Activated CD4-positive, alpha-beta T cell treated with anti-CD3 and anti-CD28 coated beads, Interleukin-2, Interleukin-6, amounts not matched to agents 100 ng/mL and 50 ng/mL, durations not matched to agents 16 hours and 8 hours (primary cell): Measurements from ENCODE around the gene ATG7.
A peak's percentile ranks its signal among the peaks of the same experiment; 100 is the strongest.

ENCODE experiments used
- DNase-seq: peaks from one replicate; pipeline ENCODE4 v3.0.0-alpha.2; 2020

The ATG7 gene

DNA sequence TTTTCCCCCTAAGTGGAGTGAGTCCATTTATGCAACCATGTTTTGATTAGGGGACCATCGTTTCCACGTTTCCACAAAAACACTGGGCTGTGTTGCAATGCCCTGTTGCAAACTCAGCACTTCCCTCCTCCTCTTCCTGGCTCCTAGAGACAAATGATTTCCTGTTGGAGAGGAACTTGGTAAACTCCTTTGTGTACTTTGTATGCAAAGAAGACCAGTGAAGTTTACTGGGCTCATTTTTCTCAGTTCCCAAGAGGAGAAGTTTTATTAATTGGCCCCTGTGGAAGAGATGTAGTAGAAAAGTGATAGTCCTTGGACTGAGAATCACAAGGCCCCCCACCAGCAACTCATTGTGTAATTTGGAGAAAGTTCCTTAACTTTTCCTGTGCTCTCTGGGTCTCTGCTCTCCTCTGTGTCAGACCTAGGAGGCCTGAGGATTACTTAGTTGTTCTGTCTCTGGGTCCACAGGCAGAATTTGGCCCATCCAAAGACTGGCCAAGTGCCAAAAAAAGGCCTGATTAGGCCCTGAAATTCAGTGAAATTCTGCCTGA lies 95.0 kb downstream of the ATG7 start:
- DNase-seq = no peak

DNA sequence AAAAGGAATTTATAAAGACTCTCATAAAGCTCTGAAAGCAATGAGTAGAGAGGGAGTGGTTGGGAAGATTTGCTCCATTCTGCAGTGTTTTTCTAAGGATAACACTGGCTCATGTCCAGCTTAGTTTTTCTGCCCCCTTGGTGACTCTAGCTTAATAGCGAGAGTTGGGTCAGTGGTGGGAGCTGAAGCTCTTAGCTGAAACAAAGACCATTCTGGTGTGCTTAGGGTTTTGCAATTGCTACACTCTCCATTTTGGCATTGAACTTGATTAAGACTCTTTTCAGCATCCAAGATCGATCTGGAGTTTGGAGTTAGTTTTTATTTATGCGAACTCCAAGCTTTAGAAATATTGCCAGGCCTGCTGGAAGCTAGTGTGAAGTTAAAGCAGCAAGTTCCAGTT lies 98.0 kb downstream of the ATG7 start:
- no peak for DNase-seq

DNA sequence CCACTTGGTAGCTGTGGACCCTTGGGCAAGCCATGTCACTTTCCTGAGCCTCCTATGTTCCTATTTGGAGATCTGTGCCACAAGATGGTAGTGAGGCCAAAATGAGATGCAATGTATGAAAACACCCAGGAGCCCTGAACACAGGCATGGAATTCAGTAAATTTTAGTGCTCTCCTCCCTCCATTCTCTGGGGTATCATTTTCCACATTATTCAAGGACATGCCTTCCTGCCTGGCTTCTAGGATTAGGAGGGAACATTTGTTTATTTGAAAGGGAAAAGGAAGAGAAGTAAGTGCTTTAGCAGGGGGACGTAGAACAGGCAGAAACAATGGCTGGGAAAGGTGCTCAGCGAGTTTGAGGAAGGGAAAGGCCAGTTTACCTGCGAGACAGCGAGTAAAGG lies 98.8 kb downstream of the ATG7 start:
- no peak for DNase-seq

DNA sequence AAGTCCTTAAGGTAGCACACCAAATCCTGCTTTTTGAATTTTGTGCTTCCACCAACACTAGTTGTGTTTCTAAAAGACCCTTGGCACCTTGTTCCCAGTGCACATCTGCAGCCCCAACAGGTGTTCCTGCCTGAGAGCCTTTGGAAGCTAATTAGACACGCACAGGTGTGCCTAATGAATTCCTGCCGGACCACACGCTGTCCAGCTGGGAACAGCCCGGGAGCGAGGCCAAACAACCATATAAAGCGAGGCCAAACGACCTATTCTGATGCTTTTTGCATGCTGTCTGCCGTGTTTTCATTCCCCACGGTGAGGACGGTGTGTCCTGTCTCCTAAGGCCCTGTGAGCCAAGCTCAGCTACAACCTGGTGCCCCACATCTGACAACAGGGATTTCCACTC lies 99.5 kb downstream of the ATG7 start:
- DNase-seq = no peak

DNA sequence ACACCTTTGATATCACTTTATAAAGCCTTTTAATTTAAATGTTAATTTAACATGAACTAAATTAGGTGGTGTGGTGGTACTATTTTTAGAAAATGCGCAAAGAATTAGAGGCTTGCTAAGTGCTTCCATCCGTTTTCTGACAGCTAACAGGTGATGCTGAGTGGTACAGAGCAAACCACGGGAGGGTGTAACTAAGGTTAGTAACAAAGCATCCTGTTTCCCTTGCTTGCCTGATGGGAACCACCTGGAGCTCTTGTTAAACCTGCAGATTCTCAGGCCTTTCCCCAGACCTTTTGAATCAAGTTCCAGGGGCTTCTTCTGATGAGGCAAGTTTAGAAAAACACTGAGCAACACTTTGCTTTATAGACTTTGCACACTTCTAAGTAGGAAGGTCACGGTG lies 101.0 kb downstream of the ATG7 start:
- DNase-seq = no peak

DNA sequence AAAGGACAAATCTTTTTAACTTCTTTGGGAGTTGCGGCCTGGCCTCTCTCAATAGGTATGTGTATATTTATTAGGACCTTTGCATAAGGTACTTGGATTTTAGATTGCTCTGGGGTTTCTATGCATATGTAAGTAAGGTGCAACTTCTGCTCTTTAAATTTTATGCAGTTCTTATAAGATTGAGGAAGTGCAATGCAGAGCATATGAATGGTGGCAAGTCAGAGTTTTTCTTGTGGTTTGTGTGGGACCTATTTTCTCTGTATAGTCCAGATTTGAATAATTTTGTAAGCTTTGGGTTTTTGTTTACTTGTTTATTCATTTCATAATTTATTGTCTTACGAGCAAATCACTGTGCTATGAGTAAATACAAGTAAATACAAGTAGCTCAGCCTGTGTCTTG lies 101.5 kb downstream of the ATG7 start:
- no peak for DNase-seq

DNA sequence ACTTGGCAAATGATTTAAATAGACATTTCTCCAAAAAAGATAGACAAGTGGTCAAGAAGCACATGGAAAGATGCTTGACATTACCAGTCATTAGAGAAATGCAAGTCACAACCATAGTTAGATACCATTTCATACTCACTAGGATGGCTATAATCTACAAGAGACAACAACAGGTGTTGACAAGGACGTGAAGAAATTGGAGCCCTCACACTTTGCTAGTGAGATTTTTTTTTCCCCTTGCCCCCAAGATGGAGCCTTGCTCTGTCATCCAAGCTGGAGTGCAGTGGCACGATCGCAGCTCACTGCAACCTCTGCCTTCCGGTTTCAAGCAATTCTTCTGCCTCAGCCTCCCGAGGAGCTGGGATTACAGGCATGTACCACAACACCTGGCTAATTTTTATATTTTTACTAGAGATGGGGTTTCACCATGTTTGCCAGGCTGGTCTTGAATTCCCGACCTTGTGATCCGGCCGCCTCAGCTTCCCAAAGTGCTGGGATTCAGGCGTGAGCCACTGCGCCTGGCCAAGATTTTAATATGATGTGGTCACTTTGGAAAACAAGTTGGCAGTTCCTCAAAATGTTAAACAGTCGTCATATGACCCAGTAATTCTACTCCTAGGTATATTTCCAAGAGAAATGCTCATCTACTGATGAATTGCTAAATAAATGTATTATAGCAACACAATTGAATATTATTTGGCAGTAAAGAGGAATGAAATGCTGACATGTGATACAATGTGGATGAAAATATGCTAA lies 103.3 kb downstream of the ATG7 start:
- DNase-seq = no peak

DNA sequence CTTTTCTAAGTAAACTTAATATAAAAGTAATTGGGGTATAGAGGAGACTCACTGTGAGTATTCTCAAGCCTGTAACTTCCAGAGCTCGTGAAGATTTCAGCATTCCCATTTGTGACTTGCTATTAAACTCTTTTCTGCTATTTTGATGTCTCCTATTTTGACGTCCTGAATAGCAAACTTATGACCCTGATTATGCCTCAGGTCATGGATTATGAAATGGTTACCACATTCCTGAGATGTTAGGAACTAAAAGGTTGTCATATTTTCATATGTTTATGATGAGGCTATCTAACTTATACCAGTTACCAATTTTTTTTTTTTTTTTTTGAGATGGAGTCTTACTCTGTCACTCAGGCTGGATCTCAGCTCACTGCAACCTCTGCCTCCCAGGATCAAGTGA lies 105.5 kb downstream of the ATG7 start:
- DNase-seq = no peak

DNA sequence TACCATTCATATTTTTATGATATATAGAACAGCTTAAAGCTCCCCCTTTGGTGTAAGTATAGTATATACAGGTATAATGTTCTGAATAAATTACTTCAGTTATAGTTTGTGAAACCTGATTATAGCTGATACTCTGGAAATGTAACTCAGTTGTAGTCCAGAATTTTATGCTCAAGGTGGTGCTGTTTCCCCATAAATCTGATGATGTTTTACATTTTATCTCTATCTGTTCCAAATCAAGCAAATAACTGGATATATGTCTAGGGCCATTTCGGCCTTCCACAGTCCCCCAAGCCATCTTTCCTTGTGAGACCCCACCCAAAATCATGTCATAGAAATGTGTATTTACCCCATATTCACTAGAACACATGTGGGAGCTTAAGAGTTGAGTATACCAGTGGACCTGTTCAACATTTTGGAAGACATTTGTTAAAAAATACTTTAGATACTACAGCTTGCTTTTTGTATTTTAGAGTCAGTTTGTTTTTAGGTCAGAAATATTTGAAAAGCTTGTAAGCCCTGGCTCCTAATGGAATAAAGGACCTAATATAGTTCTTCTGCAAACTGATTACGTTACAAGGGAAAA lies 107.1 kb downstream of the ATG7 start:
- peak; percentile 25 for DNase-seq

DNA sequence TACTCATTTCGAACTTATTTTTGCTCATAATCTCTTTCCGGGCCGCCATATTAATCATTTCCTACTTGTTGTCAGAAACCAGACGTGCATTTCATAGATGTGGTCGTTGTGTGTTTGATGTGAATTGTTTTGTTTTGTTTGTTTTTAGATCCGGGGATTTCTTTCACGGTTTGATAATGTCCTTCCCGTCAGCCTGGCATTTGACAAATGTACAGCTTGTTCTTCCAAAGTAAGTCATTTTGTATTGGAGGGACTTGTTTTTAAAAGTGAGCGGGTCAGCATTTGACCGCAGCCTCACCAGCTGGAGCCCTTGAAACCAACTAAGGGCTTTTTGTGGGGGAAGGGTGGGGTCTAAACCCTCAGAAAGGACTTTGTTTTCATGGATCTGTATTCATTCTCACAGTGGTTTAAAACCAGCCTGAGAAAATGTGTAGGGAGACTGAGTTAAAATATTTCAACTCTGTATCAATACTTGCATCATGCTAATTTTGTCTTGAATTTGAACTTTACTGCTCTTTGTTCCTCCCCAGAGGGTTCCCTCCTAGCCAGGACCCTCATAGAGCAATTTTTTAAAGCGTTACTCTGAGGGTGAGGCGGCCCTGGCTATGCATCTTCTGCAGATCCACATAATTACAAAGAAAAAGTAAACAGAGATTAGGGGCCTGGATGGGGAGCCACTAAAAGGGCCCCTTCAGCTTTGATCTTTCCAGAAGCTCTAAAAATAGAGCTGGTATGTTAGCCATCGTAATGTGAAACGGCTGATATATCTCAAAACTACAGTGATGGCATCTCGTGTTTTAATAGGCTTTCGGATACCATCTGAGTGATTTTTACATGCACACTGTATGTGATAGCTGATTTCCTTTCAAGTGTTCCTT lies 107.9 kb downstream of the ATG7 start:
- DNase-seq = no peak

DNA sequence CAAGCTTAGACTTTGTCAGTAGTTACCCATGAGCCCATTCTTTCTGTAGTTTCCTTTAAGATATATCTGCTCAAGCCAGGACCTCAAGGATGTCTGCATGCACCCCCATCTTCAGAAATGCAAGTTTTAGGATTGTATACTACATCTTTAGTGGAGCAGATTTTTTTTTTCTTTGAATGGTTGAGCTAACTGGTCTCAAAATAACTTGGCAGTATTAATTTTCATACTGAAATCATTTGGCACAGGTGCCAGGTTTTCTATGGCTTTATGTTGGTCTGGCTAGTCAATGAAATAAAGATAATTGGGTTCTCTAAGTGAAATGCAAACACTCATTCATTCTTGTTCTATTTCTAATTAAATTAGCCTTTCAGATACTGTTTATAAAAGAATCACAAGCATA lies 108.9 kb downstream of the ATG7 start:
- DNase-seq = no peak

DNA sequence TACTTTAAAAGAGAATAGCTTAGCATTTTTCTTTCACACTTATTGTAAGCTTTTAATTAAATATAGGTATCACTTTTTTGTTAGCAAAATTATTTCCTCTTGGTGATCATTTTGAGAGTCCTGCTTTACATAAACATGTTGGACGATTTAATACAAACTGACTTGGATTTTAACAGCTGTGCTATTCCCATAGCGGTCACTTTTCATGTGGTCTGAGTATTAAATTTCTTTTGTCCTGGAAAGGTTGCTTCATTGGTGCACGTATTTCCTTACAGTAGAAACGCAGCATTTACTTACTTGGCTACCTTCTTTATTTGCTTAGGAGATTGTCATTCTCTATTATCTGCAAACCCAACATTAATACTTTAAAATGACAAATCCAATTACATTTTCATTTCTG lies 109.4 kb downstream of the ATG7 start:
- DNase-seq = no peak

DNA sequence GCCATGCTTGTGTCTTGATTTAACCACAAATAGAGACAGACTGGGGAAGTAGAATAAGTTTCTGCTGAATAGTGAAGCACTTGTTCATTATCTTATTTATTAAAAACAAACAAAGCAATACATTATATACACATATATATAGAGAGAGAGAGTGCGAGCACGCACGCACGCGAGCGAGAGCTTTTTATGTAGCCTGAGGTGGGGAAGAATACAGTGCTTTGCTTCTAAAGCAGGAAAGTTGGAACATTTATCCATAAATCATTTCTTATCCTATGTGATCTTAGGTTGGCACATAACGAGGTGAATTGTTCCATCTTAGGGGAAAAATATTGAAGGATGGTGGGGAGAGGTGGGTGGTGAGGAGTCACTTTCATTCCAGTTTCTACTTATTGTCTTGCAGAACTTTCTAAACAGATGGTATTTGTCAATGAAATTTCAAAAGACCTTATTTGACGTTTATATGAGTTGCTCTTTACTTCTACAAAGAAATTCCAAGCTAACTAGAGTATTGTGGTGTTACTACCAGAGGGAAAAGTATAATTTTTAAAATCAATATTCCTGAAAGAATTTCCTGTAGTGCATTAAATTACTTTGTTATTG lies 110.0 kb downstream of the ATG7 start:
- no peak for DNase-seq

DNA sequence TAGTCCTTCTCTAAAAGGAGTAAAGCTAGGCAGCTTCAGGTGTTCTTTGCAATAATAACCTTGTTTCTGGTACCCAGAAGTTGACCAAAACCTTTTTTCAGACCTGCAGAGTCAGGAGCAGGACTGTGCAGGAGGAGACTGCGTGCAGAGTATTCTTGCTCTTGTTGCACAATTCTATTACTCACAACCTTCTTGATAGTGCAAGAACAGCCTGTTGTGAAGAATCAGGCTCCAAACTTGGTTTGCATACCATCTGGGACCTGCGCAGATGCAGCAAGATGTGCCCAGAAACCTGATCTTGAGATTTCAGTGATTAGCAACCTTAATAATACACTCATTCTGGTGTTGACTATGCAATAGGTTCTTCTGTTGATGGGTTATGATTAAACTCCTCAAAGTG lies 111.9 kb downstream of the ATG7 start:
- no peak for DNase-seq

DNA sequence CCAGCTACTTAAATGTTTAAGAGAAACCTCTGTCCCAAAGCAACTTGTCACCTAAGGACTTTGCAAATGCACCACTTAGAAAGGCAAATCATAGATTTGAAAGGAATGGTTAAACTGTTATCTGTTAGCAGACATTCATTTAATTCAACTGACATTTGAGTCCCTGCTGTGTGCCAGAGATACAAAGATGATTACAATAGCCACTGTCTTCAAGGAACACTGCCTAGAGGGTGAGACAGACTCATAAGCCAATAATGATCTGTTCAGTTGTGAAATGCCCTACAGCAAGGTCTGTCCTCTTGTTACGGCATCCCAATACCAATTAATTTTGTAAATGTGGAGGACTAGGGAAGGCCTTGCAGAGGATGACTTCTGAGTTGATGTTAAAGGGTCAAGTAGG lies 113.1 kb downstream of the ATG7 start:
- no peak for DNase-seq

DNA sequence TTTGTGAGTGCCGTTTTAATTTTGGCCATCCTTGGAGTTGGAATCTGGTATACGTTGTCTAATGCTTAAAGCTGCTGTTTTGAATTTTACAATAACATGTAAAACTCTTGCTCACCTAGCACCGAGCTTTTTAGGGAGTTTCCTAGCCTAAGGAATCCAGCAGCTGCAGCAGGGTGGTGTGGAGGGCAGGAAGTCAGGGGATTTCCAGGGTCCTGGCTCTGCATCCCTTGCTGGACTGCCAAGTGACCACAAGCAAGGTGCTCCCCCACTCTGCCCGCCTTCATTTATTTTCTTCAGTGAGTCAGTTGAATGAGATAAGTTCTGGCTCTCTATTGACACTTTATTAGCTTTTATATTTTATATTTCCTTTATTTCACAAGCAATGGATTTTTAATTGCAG lies 113.7 kb downstream of the ATG7 start:
- DNase-seq = no peak

DNA sequence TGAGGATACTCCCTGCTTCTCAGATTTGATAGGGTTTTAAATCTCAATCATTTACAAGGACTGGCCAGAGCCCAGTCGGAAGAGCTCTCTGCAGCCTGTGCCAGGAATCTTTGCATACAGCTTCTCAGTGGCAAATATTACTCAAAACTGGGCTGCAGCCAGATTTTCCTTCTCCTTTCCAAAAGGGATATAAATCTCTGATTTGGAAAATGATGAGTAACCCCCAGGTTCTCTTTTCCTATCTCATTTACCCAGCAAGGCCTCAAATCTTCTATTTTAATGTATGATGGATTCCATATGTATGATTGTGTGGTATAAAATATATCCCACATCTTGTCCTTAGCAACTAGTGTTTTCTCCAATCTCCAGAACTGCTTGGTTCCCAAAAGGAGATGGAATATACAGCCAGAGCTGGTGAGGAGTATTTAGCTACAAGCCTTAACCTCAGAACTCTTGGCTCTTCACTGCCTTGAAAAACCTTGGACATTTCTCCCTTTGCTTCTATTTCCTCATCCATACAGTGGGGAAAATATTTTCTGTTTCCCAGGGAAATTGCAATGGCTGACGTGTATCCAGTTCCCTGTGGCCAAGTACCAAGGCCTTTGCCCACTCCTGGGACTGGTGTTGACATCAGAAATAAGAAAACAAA lies 114.4 kb downstream of the ATG7 start:
- DNase-seq = no peak

DNA sequence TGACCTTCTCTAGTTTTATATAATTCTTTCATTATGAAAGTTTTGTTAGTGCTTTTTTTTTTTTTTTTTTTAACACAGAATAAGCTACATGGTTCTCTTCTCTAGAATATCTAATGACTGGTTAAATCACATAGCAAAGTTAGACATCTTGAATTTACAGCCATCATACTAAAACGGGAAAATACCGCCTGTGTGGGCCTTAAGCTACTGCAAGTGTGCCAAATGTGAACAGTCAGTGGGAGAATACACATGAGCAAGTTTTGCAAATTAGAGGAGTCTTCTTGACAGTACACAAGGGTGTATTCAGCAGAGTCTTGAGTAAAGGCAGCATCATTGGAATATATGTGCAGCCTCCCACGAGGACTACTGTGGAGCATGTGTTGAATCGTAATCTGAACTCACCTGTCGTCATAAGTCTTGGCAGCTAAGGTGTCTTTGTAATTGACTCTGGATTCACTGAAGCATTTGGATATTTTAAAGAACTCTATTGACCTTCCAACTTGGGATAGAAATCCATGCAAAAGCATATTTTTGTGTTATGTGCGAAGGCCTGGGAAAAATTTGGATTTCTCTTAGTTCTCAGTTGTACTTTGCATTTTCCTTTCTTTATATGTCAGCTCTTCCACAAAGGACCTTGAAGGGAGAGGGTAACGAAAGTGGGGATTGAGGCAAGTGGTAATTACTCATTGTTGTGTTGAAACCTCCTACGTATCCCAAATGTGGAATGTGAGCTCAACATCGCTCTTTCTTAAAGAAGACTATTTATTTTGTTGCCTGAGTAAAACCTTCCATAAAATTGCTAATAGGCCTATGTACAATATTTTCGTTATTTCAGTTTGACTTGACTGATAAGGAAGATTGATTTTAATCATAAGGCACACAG lies 117.4 kb downstream of the ATG7 start:
- no peak for DNase-seq

DNA sequence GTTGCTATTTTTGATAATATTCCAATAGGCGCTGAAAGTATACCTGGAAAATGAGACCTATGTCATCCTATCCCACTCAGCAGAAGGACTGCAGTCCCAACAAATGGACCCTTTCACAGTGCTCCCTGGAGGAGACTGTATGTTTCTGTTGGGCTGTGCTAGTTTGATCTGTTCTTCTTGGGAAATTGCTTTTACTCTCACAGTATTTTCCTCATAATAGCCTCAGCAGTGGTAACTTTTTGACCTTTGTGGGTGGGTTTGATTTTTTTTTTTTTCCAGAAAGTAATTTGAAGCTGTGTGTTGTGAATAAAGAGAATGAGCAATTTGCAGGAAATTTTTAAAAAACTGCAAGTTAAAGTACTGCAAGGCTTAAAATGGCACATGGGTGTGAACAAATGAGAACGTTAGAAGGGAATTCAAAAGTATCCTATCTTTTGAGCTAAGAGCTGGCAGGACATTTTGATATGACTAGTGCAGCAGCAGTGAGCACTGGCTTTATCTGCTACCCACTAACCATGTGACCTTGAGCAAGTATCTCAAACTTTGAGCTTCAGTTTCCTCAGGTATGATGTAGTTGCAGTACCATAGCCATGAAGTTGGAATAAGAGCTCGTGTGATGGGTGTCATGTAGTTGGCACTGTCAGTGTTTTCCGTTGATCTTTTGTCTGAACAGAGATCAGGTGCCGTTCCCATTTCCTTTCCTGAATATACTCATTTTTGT lies 118.4 kb downstream of the ATG7 start:
- no peak for DNase-seq

DNA sequence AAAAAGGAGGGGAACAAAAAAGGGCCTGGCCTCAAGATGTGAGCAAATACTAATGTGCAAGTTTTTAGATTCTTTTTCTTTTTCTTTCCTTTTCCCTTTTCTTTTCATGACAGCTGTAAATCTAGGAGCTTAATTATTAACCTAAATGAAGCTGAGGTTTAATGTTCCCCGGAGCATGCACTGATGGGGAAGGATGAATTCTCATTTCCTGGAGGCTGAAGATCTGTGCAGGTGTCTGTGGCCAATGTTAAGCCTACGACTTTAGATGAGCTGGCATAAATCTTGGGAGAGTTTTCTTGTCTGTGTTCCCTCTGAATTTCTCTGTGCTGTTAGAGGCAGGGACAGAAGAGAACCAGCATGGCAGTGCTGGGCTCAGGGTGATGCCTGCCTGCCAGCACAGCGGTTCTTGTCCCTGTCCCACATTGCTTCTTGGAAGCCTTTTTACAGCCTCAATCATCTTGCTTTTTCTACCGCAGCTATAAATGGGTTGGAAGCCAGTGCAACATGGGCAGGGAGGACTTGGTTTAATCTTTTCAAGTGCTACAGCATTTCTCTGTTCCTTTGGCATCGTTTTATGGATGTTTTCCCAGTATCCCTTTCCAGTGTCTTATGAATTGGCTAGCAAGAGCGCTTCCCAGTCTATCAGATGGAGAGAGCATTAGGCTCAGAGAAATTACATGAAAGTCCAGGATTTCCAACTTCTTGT lies 119.1 kb downstream of the ATG7 start:
- DNase-seq = no peak
